ENCODE results near the gene CD247. TPM values are rescaled to one million over a fixed set of nuclear protein-coding genes. Genes with fewer than 3 reads are reported as not detected.

Gene CD247
- total and polyA plus RNA-seq, 9 of the 15 experiments (the other 6 are each of a cell fraction or from before 2014, with no cell fraction given): 0.08 to 0.42 (median 0.28) TPM; not detected in 5

DNA sequence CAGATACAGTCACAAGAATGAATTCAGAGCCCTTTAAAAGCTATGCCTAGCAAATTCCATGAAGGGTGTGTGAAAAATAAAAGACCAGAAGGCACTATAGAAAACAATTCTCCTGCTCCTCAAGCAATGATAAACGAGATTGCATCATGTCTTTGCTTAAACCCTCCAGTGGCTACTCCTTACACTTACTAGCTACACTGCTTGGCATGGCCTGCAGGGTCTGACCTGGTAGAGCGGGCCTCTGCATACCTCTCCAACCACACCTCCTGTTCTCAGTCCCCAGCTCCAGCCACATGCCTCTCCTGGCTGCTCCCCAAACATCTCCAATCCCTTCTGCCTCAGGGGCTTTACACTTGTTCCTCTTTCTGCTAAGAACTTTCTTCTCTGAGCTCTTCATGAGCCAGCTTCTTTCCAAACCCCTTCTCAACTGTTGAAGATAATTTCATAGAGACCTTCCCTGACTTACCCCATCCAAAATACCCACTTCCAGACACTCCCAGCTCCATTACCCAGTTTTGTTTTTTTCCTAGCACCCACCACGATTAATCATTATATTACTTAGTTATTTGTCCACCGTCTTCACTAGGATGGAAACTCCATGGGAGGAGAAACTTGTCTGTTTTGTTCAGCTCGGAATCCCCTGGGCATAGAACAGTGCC is 46.4 kb upstream of the CD247 start (continued):
- TF ChIP-seq POLR2H (tag; IDR thresholded peaks at IDR 0.05; ENCODE audit: low read depth): 0 out of 2 replicates have a peak, but pooled peaks have one; percentile 62
- no peak for TF ChIP-seq PTBP1 (IDR thresholded peaks at IDR 0.05; ENCODE audit: low read depth, low read length)
- no peak for TF ChIP-seq SRSF3 (IDR thresholded peaks at IDR 0.05; ENCODE audit: insufficient read depth, low read length)
- TF ChIP-seq, protein P1, sequence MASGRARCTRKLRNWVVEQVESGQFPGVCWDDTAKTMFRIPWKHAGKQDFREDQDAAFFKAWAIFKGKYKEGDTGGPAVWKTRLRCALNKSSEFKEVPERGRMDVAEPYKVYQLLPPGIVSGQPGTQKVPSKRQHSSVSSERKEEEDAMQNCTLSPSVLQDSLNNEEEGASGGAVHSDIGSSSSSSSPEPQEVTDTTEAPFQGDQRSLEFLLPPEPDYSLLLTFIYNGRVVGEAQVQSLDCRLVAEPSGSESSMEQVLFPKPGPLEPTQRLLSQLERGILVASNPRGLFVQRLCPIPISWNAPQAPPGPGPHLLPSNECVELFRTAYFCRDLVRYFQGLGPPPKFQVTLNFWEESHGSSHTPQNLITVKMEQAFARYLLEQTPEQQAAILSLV (tag; IDR thresholded peaks at IDR 0.05): peak; percentile 83
- no peak for TF ChIP-seq CREB1 (IDR thresholded peaks at IDR 0.05)
- no peak for TF ChIP-seq CREB1 (CRISPR knock-in tag; IDR thresholded peaks at IDR 0.05)
- peak; percentile 26; the same call in 1 of the 2 replicates for TF ChIP-seq CTBP1 (IDR thresholded peaks at IDR 0.05; ENCODE audit: borderline replicate concordance)
- TF ChIP-seq SMAD4 (CRISPR knock-in tag; conservative IDR thresholded peaks at IDR 0.05): peak; percentile 73
- TF ChIP-seq, protein P2, sequence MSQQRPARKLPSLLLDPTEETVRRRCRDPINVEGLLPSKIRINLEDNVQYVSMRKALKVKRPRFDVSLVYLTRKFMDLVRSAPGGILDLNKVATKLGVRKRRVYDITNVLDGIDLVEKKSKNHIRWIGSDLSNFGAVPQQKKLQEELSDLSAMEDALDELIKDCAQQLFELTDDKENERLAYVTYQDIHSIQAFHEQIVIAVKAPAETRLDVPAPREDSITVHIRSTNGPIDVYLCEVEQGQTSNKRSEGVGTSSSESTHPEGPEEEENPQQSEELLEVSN (IDR thresholded peaks at IDR 0.05; ENCODE audit: borderline replicate concordance in 1 of 2, extremely low read depth in 1 of 2, insufficient read depth in 1 of 2, insufficient read length in 1 of 2, low read depth in 1 of 2, low read length in 1 of 2, poor library complexity in 1 of 2, severe bottlenecking in 1 of 2): no peak
- no peak for TF ChIP-seq HDGF (IDR thresholded peaks at IDR 0.05)
- 0 out of 2 replicates have a peak, but pooled peaks have one; percentile 24 for TF ChIP-seq MECOM (CRISPR knock-in tag; IDR thresholded peaks at IDR 0.05)
- TF ChIP-seq RBFOX2 (IDR thresholded peaks at IDR 0.05; ENCODE audit: low read depth, low read length): peak; percentile 45
- TF ChIP-seq CXXC5 (CRISPR knock-in tag; IDR thresholded peaks at IDR 0.05): peak; percentile 15
- 0 out of 2 replicates have a peak, but pooled peaks have one; percentile 17 for TF ChIP-seq MTA1 (IDR thresholded peaks at IDR 0.05; ENCODE audit: borderline replicate concordance)
- TF ChIP-seq ATF7 (IDR thresholded peaks at IDR 0.05): peak; percentile 76; the same call in 1 of the 2 replicates
